HG02623 (cell line): ENCODE data around the gene PSTPIP2.

Experiments used
- ATAC-seq: cut with Tn5 transposase; IDR thresholded peaks from one replicate; pipeline ENCODE4 v1.9.1; 2021; ENCODE audit warnings: moderate library complexity; ENCODE audit not compliant: unreplicated experiment

The PSTPIP2 gene

GRCh38 chr18:46040033-46040746 lies 31.9 kb downstream of the PSTPIP2 start:
- ATAC-seq, result no peak

GRCh38 chr18:46037512-46038305 lies 34.4 kb downstream of the PSTPIP2 start:
- ATAC-seq, result no peak

GRCh38 chr18:46035696-46036680 lies 36.1 kb downstream of the PSTPIP2 start:
- ATAC-seq, result no peak

GRCh38 chr18:46034230-46034629 lies 37.8 kb downstream of the PSTPIP2 start:
- ATAC-seq, result no peak

DNA sequence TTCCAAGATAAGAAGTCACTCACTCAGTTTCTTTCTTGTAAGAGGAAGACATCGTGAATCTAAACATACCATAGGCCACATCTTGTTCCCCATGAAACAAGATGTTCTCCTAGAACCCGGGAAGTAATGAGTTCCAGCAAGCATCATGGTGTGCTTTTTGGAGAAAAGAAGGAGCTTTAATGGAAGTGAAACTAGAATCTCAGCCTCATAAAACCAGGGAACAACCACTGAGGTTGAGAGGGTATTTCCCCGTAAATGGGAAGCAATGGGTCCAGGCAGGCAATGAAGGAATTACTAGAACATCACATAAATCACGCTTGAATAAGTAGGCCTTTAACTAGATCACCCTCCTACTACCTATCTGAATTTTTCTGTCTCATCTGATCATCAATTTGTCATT lies 40.3 kb downstream of the PSTPIP2 start:
- no peak for ATAC-seq

- no peak for ATAC-seq
These were observed 43.5 kb downstream of the PSTPIP2 start for GRCh38 chr18:46028536-46028891.

DNA sequence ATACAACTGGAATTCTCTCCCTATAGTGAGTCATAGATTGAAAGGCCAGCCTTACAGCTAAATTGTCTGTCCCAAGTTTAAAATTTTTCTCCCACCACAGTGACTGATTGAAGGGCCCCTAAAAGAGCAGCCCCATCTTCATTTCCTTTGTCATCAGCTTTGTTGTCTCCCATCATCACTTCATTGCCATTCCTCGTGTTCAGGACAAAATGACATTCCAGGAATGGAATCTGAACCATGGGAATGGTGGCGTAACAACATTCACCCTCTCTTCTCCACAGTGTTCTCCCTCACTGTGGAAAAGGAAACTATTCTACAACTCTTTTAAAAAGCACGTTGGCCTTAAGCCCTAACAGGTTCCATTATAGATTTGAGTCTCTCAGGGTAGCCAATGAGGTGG lies 52.1 kb downstream of the PSTPIP2 start:
- ATAC-seq, result no peak

DNA sequence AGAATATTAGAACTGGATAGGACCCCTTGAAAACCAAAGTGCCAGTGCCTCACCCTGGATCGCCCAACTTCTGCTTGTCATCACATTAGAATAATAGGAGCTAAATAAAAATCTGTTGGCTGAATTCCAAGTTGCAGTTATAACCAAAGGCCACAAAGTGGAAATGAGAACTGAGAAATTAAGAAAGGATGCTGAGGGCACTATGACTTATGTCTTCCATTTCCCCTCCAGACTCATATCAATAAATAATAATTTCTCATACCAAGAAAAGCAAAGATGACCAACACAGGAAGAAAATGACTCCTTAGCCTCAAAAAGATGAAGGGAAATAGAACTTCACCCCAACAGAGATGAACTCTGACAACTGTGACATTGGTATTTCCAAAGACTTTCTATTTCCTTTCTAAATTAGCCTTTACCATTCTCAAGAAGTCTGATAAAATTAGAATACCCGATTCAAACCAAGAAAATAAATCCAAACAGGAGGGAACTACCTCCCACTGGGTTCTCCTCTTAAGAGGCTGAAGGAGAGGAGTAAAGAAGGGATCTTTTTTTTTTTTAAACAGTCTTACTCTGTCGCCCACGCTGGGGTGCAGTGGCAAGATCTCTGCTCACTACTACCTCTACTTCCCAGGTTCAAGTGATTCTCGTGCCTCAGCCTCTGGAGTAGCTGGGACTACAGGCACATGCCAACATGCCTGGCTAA lies 58.4 kb downstream of the PSTPIP2 start:
- no peak for ATAC-seq

DNA sequence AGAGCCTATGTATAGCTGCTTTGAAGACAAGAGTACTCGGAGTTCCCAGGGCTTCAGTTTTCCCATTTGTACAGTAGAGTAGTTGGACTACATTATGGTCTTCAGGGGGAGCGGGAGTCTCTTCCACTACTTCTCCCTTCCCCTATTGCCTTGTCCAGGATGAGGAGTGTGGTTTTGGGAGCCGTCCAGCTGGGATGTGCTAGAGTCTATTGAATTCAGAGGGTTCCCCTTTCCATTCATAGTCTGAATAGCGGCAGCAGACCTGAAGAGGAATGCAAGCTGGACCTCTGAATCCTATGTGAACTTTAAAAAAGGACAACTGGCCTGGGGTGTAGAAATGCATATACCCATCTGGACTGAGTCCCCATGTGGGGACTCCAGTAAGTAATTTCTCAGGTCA lies 61.4 kb downstream of the PSTPIP2 start:
- ATAC-seq, result no peak

DNA sequence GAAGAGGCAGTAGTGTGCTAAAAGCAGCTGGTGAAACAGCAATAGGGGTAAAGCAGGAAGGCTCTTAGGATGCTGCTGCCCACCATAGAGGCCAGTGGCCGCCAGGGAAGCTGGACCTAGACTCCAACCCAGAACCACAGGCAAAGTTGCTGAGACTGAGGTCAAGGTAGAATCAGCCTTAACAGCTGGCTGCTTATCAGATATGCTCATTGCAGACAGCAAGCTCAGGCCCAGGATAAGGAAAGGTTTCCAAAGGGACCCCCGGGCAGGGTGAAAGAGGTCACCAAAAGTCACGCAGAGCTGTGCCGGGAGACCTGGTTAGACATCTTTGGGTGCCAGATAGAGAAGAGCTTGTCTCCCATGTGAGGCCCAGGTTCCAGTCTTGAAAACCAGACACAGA lies 62.0 kb downstream of the PSTPIP2 start:
- no peak for ATAC-seq

- ATAC-seq, result no peak
These were observed 62.8 kb downstream of the PSTPIP2 start for GRCh38 chr18:46009125-46009840.

- no peak for ATAC-seq
These were observed 63.5 kb downstream of the PSTPIP2 start for GRCh38 chr18:46008531-46008930.

GRCh38 chr18:46007165-46007564 lies 64.9 kb downstream of the PSTPIP2 start:
- no peak for ATAC-seq

GRCh38 chr18:46002934-46003333 lies 69.1 kb downstream of the PSTPIP2 start:
- no peak for ATAC-seq

DNA sequence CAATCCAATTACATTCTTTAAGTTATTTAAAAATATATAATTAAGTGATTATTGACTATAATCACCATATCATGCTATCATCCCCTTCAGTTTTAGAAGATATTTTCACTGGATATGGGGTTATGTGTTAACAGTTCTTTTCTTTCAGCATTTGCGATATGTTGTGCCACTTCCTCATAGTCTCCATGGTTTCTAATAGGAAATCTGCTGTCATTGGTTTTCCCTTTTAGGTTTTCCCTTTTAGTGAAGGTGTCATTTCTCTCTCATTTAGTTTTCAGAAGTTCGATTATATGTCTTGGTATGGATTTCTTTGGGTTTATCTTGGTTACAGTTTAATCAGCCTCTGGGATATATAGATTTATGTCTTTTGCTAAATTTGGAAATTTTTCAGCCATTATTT lies 70.2 kb downstream of the PSTPIP2 start:
- no peak for ATAC-seq

GRCh38 chr18:46001074-46001473 lies 71.0 kb downstream of the PSTPIP2 start:
- ATAC-seq, result no peak

DNA sequence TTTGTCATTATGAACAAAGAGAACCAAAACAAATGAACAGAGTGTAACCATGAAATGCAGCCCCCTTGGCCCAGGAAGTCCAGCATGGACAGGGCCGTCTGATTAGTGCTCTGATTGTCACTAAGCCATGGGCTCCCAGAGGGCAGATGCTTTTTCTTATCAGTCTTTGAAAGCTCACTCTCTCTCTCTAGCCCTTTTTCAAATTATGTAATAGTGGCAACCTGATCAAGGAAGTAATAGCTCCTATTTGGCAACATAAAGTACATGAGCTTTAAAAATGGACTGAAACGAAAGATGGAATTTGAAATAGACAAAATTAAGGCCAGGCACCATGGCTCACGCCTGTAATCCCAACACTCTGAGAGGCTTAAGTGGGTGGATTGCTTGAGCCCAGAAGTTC lies 72.5 kb downstream of the PSTPIP2 start:
- no peak for ATAC-seq

GRCh38 chr18:45998244-45998643 lies 73.8 kb downstream of the PSTPIP2 start:
- ATAC-seq, result no peak

- ATAC-seq, result no peak
These were observed 74.3 kb downstream of the PSTPIP2 start for GRCh38 chr18:45997700-45998151.

- ATAC-seq, result no peak
These were observed 76.6 kb downstream of the PSTPIP2 start for GRCh38 chr18:45995461-45995860.
